ENCODE data around the gene IL22.
"Not testable (repeated sequence)": the region's sequence is repeated elsewhere in the genome, so short reads cannot be mapped to it uniquely, and the experiment has no call there.

IL22 gene

DNA sequence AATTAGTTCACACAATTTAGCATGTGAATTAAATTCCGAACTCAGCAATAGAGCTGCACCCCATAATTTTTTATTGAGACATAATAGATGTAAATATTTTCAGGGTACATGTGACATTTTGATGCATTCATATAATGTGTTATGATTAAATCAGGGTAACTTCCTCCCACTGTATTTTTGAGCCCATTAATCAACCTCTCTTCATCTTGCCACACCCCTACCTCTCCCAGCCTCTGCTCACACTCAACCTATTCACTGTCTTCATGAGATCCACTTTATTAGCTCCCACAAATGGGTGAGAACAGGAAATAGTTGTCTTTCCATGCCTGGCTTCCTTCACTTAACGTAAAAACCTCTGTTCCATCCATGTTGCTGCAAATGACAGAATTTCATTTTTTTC, 42.5 kb downstream of the IL22 start:
- no peak for DNase-seq (ENCODE audit: low read depth)
- TF ChIP-seq, protein P1, sequence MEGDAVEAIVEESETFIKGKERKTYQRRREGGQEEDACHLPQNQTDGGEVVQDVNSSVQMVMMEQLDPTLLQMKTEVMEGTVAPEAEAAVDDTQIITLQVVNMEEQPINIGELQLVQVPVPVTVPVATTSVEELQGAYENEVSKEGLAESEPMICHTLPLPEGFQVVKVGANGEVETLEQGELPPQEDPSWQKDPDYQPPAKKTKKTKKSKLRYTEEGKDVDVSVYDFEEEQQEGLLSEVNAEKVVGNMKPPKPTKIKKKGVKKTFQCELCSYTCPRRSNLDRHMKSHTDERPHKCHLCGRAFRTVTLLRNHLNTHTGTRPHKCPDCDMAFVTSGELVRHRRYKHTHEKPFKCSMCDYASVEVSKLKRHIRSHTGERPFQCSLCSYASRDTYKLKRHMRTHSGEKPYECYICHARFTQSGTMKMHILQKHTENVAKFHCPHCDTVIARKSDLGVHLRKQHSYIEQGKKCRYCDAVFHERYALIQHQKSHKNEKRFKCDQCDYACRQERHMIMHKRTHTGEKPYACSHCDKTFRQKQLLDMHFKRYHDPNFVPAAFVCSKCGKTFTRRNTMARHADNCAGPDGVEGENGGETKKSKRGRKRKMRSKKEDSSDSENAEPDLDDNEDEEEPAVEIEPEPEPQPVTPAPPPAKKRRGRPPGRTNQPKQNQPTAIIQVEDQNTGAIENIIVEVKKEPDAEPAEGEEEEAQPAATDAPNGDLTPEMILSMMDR (IDR thresholded peaks at IDR 0.05; ENCODE audit: control insufficient read depth, extremely low read depth, insufficient read depth), result no peak
- H3K4me3 ChIP-seq (ENCODE audit: low read depth, low read length), result no peak overlapping the region

DNA sequence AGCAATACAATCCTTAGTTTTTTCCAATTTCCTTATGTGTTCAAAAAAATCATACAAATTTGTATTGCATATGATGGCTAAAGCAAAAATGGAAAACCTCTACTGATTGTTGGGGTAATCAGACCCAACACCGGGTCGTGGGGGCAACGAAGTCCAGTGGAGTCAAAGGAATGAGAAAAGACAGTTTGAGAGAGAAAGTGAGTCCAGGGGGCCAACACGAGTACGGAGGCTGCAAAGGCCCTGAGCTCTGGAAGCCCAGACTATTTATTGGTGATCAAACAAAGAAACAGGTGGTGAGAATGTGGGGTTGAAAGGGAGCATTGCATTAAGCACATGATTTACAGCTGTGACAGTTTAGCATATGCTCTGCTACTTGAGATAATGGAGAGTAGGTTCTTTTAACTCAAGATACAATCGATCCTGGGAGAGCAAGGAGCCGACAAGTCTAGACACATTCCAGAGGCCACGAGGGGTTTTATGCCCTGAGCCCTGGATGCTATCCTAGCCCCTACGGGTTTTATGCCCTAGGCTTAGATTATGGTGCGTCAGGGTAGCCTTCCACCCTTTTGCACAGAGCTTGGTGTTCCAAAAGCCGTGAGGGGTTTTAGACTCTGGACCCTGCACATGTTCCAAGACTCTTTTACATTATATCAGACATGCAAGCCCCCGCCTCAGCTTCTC, 44.2 kb downstream of the IL22 start:
- DNase-seq (ENCODE audit: low read depth); H3K4me3 ChIP-seq (ENCODE audit: low read depth, low read length): not testable (repeated sequence)

DNA sequence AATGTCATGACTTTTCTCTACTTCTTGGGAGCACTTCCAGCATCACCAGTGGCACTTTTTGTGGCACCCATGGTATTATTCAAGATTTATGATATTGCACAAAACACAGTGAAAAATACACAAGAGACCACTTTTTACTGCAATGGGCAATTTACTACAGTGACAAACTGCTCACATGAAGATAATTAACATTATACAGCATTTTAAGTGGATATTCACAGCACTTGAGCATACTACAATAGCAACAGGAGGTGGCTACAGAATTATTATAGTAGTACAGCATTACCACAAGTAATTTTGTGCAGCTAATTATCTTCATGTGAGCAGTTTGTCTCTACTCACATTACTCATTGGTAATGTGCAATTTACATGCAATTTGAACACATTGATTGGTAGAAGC, 46.1 kb downstream of the IL22 start:
- TF ChIP-seq, protein P1 (IDR thresholded peaks at IDR 0.05; ENCODE audit: control insufficient read depth, extremely low read depth, insufficient read depth), result no peak
- H3K4me3 ChIP-seq (ENCODE audit: low read depth, low read length), result no peak overlapping the region
- DNase-seq (ENCODE audit: low read depth), result no peak

DNA sequence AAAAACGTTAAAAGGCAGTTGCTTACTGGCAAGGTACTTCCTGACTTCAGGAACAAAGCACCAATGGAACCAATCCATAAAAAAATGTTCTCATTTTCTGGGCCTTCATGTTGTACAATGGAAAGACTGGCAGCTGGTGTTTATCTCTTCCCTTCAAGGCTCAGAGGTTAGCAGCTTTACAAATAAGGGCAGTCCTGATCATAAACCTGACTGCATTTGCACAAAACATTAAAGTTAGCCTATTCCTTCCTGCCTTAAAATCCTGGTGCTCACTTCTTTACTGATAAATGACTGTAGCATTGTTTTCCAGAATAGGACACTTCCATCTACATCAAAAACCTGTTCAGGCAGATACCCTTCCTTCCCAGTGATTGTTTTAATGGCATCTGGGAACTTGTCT, 47.0 kb downstream of the IL22 start:
- TF ChIP-seq, protein P1 (IDR thresholded peaks at IDR 0.05; ENCODE audit: control insufficient read depth, extremely low read depth, insufficient read depth), result no peak

DNA sequence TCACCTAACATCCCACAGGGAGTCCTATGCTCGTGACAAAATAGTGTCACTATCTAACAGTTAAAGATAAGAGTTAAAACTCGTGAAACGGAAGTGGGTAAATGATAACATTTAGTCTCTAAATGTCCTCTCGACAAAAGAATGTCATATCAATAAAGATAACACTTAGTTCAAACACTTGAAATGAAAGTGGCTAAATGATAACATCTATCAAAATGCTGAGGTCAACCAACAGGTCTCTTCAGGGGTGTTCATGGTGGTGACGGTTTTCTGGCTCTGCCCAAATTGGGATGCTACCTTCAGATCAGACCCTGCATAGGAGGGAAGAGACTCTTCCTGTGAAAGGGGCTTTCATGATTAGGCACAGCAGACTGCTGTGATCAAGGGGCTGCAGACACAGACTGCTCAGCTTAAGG, 49.9 kb downstream of the IL22 start:
- no peak for DNase-seq (ENCODE audit: low read depth)
- H3K4me3 ChIP-seq (ENCODE audit: low read depth, low read length), result no peak overlapping the region
- TF ChIP-seq, protein P1 (IDR thresholded peaks at IDR 0.05; ENCODE audit: control insufficient read depth, extremely low read depth, insufficient read depth), result no peak

More for the DNA sequence above, 47.0 kb downstream of the IL22 start:
- H3K4me3 ChIP-seq (ENCODE audit: low read depth, low read length), result no peak overlapping the region
- DNase-seq (ENCODE audit: low read depth), result no peak

DNA sequence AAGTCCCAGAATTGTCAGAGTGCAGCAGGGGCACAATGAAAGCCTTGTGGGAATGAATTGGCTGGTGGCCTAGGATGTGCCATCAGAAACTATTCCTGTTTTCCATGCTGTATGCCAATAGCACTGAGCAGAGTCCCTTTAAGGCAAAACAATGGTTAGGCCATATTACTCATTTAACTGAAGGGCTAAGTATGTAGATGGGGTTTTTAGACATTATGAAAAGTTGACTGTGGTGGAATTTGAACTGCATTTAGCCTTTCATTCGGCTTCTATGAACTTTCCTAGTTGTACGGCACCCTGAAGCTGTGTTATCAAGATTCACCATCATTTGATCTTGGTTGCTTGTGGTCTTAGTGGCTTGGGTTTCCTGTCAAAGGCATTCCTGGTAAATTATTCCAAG, 52.5 kb downstream of the IL22 start:
- TF ChIP-seq, protein P1 (IDR thresholded peaks at IDR 0.05; ENCODE audit: control insufficient read depth, extremely low read depth, insufficient read depth), result no peak
- no peak overlapping the region for H3K4me3 ChIP-seq (ENCODE audit: low read depth, low read length)
- no peak for DNase-seq (ENCODE audit: low read depth)

DNA sequence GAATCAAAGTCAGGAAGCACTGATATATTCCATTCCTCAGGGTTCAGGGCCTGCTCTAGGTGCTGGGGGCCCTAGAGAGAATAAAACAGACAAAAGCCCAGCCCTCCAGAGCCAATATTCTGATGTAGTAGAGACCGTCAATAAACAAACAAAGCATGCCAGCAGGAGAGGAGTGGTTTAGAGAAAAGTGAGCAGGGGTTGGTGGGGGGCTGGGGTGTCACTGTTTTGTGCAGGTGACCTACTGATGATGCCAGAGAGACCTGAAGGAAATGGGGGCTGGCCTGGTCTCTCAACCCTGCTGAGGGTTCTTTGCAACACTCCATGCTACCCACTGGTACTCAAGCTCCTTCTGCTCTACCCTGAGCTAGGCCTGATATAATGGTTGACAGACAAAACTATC, 54.3 kb downstream of the IL22 start:
- H3K4me3 ChIP-seq (ENCODE audit: low read depth, low read length), result no peak overlapping the region
- TF ChIP-seq, protein P1 (IDR thresholded peaks at IDR 0.05; ENCODE audit: control insufficient read depth, extremely low read depth, insufficient read depth), result no peak
- DNase-seq (ENCODE audit: low read depth), result no peak
